ENCODE measurements around the gene PTPN21. TPM values are rescaled to one million over a fixed set of nuclear protein-coding genes. Genes with fewer than 3 reads are reported as not detected.

Gene PTPN21
- polyA plus RNA-seq, 1 of the 3 experiments (the other 2 are of a cell fraction) = 5.6 TPM

DNA sequence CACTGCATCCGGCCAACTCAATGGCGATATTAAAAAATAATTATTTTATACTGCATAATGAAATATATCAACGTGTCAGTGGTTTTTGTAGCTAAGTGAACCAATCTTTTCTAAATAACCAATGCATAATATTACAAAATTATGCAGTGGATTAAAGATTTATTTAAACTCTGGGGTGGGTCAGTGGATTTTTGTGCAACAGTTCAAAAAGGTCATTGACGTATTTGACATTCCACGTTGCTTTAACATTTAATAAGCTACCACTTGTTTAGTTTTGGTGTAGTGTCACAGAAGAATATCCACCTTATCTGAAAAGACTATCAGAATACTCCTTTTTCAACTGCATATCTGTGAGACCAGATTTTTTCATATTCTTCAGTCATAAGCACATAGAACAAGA, 10.6 kb upstream of the PTPN21 start:
- H3K4me3 ChIP-seq (ENCODE audit: low read depth in 2 of 2, low read length in 1 of 2) = no peak overlapping the region

DNA sequence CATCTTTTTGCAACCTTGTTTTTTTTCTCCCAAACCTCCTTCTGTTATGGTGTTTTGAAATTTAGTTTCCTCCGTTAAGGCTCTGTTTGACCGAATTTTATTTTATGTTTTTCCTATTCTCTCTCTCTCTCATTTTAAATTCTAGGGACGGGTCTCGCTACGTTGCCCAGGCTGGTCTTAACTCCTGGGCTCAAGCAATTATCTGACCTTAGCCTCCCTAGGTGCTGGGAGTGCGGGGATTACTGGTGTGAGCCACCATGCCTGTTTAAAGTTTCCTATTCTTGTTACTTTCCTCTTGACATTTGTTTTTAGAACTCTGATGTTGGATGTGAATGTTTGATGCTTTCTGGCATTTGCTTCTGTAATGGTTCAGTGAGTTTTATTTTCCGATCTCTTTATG, 9.0 kb upstream of the PTPN21 start:
- peaks cover 23% of the 10 kb centered on the region for H3F3A ChIP-seq (replicated peaks; ENCODE audit: insufficient read depth)
- ChIA-PET CTCF (interaction anchor here (1.5 kb wide), 1 partner anchor 12 kb away, joined by 4 read pairs; no protein-coding TSS in a partner anchor), POLR2A (interaction anchor here (0.8 to 1.2 kb wide), 2 partner anchors 9 to 12 kb away, joined by 3 read pairs; no protein-coding TSS in a partner anchor)
- H4K20me1 ChIP-seq (ENCODE audit: insufficient read depth) = peaks cover 27% of the 10 kb centered on the region
- no peak overlapping the region for H2AFZ ChIP-seq (ENCODE audit: low read depth)
- no peaks in the 10 kb centered on the region for H3K9me3 ChIP-seq
- H3K9me2 ChIP-seq = no peaks in the 10 kb centered on the region
- peak overlapping the region; percentile 92; a peak in 3 of 4 replicates for H3K27ac ChIP-seq (ENCODE audit: low read depth in 2 of 2, low read length in 1 of 2)
- peak overlapping the region; percentile 94 for H3K9ac ChIP-seq
- WGBS (ENCODE audit: low lambda C conversion rate) = 13% methylated on average over 7 of the region's 7 CpGs
- H3K27me3 ChIP-seq (ENCODE audit: insufficient read depth) = no peaks in the 10 kb centered on the region
- peak overlapping the region; percentile 81 to 96 for H3K4me3 ChIP-seq (ENCODE audit: low read depth in 2 of 2, low read length in 1 of 2)
- peaks cover 16 to 28% of the 10 kb centered on the region in 2 experiments for H3K36me3 ChIP-seq (replicated peaks in 1 of 2; ENCODE audit: control insufficient read depth in 1 of 2, insufficient read depth in 2 of 2, low read length in 1 of 2)
- peaks cover 0 to 15% of the 10 kb centered on the region in 2 experiments; a peak in 3 of 4 replicates for H3K4me1 ChIP-seq (ENCODE audit: control insufficient read depth in 1 of 2, insufficient read depth in 2 of 2, low read depth in 1 of 2, low read length in 1 of 2)
- TF ChIP-seq, protein P1, sequence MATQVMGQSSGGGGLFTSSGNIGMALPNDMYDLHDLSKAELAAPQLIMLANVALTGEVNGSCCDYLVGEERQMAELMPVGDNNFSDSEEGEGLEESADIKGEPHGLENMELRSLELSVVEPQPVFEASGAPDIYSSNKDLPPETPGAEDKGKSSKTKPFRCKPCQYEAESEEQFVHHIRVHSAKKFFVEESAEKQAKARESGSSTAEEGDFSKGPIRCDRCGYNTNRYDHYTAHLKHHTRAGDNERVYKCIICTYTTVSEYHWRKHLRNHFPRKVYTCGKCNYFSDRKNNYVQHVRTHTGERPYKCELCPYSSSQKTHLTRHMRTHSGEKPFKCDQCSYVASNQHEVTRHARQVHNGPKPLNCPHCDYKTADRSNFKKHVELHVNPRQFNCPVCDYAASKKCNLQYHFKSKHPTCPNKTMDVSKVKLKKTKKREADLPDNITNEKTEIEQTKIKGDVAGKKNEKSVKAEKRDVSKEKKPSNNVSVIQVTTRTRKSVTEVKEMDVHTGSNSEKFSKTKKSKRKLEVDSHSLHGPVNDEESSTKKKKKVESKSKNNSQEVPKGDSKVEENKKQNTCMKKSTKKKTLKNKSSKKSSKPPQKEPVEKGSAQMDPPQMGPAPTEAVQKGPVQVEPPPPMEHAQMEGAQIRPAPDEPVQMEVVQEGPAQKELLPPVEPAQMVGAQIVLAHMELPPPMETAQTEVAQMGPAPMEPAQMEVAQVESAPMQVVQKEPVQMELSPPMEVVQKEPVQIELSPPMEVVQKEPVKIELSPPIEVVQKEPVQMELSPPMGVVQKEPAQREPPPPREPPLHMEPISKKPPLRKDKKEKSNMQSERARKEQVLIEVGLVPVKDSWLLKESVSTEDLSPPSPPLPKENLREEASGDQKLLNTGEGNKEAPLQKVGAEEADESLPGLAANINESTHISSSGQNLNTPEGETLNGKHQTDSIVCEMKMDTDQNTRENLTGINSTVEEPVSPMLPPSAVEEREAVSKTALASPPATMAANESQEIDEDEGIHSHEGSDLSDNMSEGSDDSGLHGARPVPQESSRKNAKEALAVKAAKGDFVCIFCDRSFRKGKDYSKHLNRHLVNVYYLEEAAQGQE (IDR thresholded peaks at IDR 0.05; ENCODE audit: low read depth, low read length) = no peak
- TF ChIP-seq, protein P2, sequence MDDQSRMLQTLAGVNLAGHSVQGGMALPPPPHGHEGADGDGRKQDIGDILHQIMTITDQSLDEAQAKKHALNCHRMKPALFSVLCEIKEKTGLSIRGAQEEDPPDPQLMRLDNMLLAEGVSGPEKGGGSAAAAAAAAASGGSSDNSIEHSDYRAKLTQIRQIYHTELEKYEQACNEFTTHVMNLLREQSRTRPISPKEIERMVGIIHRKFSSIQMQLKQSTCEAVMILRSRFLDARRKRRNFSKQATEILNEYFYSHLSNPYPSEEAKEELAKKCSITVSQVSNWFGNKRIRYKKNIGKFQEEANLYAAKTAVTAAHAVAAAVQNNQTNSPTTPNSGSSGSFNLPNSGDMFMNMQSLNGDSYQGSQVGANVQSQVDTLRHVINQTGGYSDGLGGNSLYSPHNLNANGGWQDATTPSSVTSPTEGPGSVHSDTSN (IDR thresholded peaks at IDR 0.05) = no peak
- TF ChIP-seq GABPA (IDR thresholded peaks at IDR 0.05; ENCODE audit: low read depth) (no peak), MEF2A (IDR thresholded peaks at IDR 0.05; ENCODE audit: borderline replicate concordance, low read depth) (no peak), TAF1 (IDR thresholded peaks at IDR 0.05; ENCODE audit: borderline replicate concordance, low read depth, low read length) (no peak), YY1 (IDR thresholded peaks at IDR 0.05; ENCODE audit: low read depth) (no peak), EZH2phosphoT487 (IDR thresholded peaks at IDR 0.05; ENCODE audit: borderline replicate concordance, low read depth) (no peak), CHD2 (IDR thresholded peaks at IDR 0.05; ENCODE audit: low read length, partially characterized antibody) (no peak), SMC3 (IDR thresholded peaks at IDR 0.05; ENCODE audit: low read depth, low read length) (no peak), TEAD4 (IDR thresholded peaks at IDR 0.05; ENCODE audit: borderline replicate concordance, insufficient read depth) (no peak), RAD21 (IDR thresholded peaks at IDR 0.05; ENCODE audit: low read length) (no peak), ELF1 (IDR thresholded peaks at IDR 0.05) (no peak)
- TF ChIP-seq, protein P3, sequence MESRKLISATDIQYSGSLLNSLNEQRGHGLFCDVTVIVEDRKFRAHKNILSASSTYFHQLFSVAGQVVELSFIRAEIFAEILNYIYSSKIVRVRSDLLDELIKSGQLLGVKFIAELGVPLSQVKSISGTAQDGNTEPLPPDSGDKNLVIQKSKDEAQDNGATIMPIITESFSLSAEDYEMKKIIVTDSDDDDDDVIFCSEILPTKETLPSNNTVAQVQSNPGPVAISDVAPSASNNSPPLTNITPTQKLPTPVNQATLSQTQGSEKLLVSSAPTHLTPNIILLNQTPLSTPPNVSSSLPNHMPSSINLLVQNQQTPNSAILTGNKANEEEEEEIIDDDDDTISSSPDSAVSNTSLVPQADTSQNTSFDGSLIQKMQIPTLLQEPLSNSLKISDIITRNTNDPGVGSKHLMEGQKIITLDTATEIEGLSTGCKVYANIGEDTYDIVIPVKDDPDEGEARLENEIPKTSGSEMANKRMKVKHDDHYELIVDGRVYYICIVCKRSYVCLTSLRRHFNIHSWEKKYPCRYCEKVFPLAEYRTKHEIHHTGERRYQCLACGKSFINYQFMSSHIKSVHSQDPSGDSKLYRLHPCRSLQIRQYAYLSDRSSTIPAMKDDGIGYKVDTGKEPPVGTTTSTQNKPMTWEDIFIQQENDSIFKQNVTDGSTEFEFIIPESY (IDR thresholded peaks at IDR 0.05; ENCODE audit: borderline replicate concordance, low read depth) = no peak
- TF ChIP-seq, protein P4, sequence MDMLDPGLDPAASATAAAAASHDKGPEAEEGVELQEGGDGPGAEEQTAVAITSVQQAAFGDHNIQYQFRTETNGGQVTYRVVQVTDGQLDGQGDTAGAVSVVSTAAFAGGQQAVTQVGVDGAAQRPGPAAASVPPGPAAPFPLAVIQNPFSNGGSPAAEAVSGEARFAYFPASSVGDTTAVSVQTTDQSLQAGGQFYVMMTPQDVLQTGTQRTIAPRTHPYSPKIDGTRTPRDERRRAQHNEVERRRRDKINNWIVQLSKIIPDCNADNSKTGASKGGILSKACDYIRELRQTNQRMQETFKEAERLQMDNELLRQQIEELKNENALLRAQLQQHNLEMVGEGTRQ (IDR thresholded peaks at IDR 0.05; ENCODE audit: borderline replicate concordance, low read depth, low read length) = no peak
- peak overlapping the region; percentile 95 for H3K4me2 ChIP-seq
- no peak for DNase-seq
- peaks cover 55% of the 10 kb centered on the region for H3K79me2 ChIP-seq (ENCODE audit: insufficient read depth)

More for the DNA sequence above, 10.6 kb upstream of the PTPN21 start:
- no peaks in the 10 kb centered on the region for H3K27me3 ChIP-seq (ENCODE audit: insufficient read depth)
- H3K4me1 ChIP-seq (ENCODE audit: control insufficient read depth in 1 of 2, insufficient read depth in 2 of 2, low read depth in 1 of 2, low read length in 1 of 2) = peaks cover 0 to 12% of the 10 kb centered on the region in 2 experiments; a peak in 3 of 4 replicates
- peaks cover 32 to 42% of the 10 kb centered on the region in 2 experiments for H3K36me3 ChIP-seq (replicated peaks in 1 of 2; ENCODE audit: control insufficient read depth in 1 of 2, insufficient read depth in 2 of 2, low read length in 1 of 2)
- no peak overlapping the region for H2AFZ ChIP-seq (ENCODE audit: low read depth)
- no peaks in the 10 kb centered on the region for H3K9me3 ChIP-seq
- CTCF ChIA-PET = interaction anchor here (0.9 kb wide), 1 partner anchor 102 kb away, joined by 4 read pairs; no protein-coding TSS in a partner anchor
- no peak overlapping the region for H3K4me2 ChIP-seq
- 81% methylated on average over 5 of the region's 5 CpGs for WGBS (ENCODE audit: low lambda C conversion rate)
- no peaks in the 10 kb centered on the region for H3K9me2 ChIP-seq
- DNase-seq = no peak
- H3K79me2 ChIP-seq (ENCODE audit: insufficient read depth) = peaks cover 61% of the 10 kb centered on the region
- peaks cover 32% of the 10 kb centered on the region for H4K20me1 ChIP-seq (ENCODE audit: insufficient read depth)
- no peak overlapping the region for H3K9ac ChIP-seq
- H3F3A ChIP-seq (replicated peaks; ENCODE audit: insufficient read depth) = peaks cover 18% of the 10 kb centered on the region
- POLR2A ChIA-PET = no interaction called here
- no peak overlapping the region for H3K27ac ChIP-seq (ENCODE audit: low read depth in 2 of 2, low read length in 1 of 2)
- TF ChIP-seq RCOR1 (IDR thresholded peaks at IDR 0.05; ENCODE audit: low read length) (no peak), ELF1 (IDR thresholded peaks at IDR 0.05) (no peak), SMC3 (IDR thresholded peaks at IDR 0.05; ENCODE audit: low read depth, low read length) (no peak)

Measured in SK-N-SH (cell line).